ENCODE data around the gene PDE7B.

- TF ChIP-seq CTCF (conservative IDR thresholded peaks at IDR 0.05), result no peak
- no peak for TF ChIP-seq ZFX (IDR thresholded peaks at IDR 0.05)
These were observed 45.6 kb downstream of the PDE7B start for GRCh38 chr6:135897087-135897486.

All from C4-2B (cell line).